ENCODE results near the gene ITPK1. TPM values are rescaled to one million over a fixed set of nuclear protein-coding genes. Genes with fewer than 3 reads are reported as not detected.

ITPK1 gene
- total RNA-seq, 1 donor from 2014 or later = 32.8 TPM

DNA sequence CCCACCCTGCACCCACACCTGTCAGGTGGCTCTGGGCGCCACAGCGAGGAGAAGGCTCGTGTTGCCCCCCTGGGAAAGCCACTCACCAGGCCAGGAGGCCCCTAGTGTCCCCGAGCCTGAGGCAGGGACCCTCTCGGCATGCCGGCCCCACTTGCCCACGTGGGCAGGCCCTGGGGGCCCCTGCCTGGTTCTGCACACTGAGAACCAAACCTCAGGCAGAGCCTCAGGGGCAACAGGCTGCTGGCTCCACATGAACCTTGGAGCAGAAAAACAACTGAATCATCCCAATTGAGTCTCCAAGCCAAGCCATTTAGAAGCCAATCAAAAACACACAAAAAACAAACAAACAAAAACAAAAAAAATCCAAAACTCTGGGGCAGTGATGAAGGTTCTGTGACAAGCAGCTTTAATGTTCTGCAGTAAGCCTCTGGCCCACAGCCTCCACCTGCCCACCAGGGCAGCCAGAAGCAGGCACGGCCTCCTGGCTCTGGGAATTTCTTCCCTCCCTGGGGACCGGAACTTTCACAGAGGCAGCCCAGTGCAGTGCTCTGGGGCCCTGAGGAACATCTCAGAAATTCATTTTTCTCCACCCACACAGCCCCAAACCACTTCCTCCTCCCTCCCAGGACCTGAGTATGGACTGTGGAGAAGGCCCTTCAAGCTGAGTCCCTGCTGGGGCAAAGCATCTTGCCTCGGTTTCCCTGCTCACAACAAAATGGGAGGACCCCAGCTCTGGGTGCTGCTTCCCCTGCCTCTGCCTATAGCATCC is 102.6 kb downstream of the ITPK1 start:
- Mint-ChIP-seq H3K9me3 (ENCODE audit: unreplicated experiment) (no peaks in the 10 kb centered on the region), H3K27me3 (ENCODE audit: unreplicated experiment) (no peaks in the 10 kb centered on the region), H3K36me3 (ENCODE audit: unreplicated experiment) (no peaks in the 10 kb centered on the region), H3K4me3 (ENCODE audit: unreplicated experiment) (no peak overlapping the region), H3K27ac (ENCODE audit: unreplicated experiment) (peak overlapping the region; percentile 36), H3K4me1 (ENCODE audit: unreplicated experiment) (peaks cover 50% of the 10 kb centered on the region)
- no peak for DNase-seq (ENCODE audit: extremely low spot score, unreplicated experiment)
- TF ChIP-seq, protein P1, sequence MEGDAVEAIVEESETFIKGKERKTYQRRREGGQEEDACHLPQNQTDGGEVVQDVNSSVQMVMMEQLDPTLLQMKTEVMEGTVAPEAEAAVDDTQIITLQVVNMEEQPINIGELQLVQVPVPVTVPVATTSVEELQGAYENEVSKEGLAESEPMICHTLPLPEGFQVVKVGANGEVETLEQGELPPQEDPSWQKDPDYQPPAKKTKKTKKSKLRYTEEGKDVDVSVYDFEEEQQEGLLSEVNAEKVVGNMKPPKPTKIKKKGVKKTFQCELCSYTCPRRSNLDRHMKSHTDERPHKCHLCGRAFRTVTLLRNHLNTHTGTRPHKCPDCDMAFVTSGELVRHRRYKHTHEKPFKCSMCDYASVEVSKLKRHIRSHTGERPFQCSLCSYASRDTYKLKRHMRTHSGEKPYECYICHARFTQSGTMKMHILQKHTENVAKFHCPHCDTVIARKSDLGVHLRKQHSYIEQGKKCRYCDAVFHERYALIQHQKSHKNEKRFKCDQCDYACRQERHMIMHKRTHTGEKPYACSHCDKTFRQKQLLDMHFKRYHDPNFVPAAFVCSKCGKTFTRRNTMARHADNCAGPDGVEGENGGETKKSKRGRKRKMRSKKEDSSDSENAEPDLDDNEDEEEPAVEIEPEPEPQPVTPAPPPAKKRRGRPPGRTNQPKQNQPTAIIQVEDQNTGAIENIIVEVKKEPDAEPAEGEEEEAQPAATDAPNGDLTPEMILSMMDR (IDR thresholded peaks at IDR 0.05) = no peak

DNA sequence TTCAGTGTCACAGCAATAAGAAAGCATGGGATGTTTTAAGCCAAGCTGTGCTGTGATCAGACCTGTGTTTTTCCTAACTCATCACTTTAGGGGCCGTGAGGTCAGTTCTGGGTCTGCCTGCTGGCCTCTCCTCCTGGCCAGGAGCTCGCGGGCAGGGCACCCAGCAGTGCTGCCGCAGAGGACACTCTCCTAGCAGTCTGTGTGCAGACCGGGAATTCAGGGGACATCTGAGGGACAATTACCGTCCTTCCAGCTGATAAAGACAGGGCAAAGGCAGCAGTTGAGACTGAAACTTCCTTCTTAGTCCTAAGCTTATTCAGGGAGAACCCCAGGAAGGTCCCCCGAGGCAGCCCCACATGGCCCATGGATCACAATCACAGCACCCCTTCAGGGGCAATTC is 103.2 kb downstream of the ITPK1 start:
- no peak overlapping the region for H3K4me3 Mint-ChIP-seq (ENCODE audit: unreplicated experiment)
- TF ChIP-seq, protein P1 (IDR thresholded peaks at IDR 0.05) = no peak
- no peak overlapping the region for H3K27ac Mint-ChIP-seq (ENCODE audit: unreplicated experiment)
- H3K9me3 Mint-ChIP-seq (ENCODE audit: unreplicated experiment) = no peaks in the 10 kb centered on the region
- no peaks in the 10 kb centered on the region for H3K36me3 Mint-ChIP-seq (ENCODE audit: unreplicated experiment)
- peaks cover 53% of the 10 kb centered on the region for H3K4me1 Mint-ChIP-seq (ENCODE audit: unreplicated experiment)
- no peak for DNase-seq (ENCODE audit: extremely low spot score, unreplicated experiment)
- H3K27me3 Mint-ChIP-seq (ENCODE audit: unreplicated experiment) = no peaks in the 10 kb centered on the region

DNA sequence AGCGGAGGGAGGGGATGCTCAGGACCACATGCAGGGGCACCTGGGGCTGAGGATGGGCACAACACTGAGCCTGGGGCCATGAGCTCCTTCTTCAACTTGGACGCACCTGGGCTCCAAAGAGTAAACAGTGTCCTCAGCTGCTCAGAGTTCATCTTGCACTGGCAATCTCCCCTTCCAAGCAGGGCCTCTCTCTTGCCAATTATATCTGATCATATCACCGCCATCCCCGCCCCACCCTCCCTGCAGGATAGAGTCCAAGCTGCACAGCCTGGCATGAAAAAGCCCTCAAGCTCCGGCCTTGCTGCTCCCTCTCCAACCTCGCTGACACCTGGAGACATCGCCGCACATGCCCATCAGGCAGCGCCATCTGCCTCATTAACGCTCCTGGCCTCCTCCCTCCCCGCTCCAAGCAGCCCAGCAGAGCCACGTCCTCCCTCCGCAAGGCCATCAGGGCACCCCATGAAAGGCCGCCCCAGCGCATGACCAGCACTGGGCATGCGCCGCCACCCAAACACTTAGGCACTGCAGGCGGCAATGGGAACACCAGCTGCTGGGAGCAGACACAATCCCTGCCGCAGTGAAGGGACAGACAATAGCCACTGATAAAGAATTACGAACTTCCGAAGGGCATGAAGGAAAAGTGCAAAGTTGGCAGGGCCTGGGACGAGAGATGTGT is 103.9 kb downstream of the ITPK1 start:
- no peaks in the 10 kb centered on the region for H3K27me3 Mint-ChIP-seq (ENCODE audit: unreplicated experiment)
- no peak overlapping the region for H3K27ac Mint-ChIP-seq (ENCODE audit: unreplicated experiment)
- DNase-seq (ENCODE audit: extremely low spot score, unreplicated experiment) = no peak
- H3K4me3 Mint-ChIP-seq (ENCODE audit: unreplicated experiment) = no peak overlapping the region
- no peaks in the 10 kb centered on the region for H3K36me3 Mint-ChIP-seq (ENCODE audit: unreplicated experiment)
- TF ChIP-seq, protein P1 (IDR thresholded peaks at IDR 0.05) = no peak
- no peaks in the 10 kb centered on the region for H3K9me3 Mint-ChIP-seq (ENCODE audit: unreplicated experiment)
- peaks cover 55% of the 10 kb centered on the region for H3K4me1 Mint-ChIP-seq (ENCODE audit: unreplicated experiment)

DNA sequence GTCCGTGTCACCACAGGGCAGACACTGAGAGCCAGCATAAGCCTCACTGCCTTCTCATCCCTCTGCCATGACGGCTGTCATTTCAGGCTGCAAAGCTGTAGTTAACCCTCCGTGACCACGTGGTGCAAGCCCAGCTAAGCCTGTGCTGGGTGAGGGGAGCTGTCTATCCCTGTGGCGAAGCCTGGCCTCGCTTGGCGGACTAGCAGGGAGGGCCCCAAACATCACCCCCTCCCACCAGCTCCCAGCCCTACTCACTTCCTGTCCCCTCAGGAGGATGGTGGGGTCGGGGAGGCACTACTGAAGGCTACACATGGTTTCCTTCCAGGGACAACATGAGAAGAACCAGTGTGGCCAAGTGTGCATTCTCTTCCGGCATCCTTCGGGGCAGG is 104.6 kb downstream of the ITPK1 start:
- DNase-seq (ENCODE audit: extremely low spot score, unreplicated experiment) = no peak
- Mint-ChIP-seq H3K27me3 (ENCODE audit: unreplicated experiment) (no peaks in the 10 kb centered on the region), H3K4me3 (ENCODE audit: unreplicated experiment) (no peak overlapping the region), H3K4me1 (ENCODE audit: unreplicated experiment) (peaks cover 62% of the 10 kb centered on the region), H3K36me3 (ENCODE audit: unreplicated experiment) (no peaks in the 10 kb centered on the region), H3K27ac (ENCODE audit: unreplicated experiment) (no peak overlapping the region), H3K9me3 (ENCODE audit: unreplicated experiment) (no peaks in the 10 kb centered on the region)
- TF ChIP-seq, protein P1 (IDR thresholded peaks at IDR 0.05) = no peak

DNA sequence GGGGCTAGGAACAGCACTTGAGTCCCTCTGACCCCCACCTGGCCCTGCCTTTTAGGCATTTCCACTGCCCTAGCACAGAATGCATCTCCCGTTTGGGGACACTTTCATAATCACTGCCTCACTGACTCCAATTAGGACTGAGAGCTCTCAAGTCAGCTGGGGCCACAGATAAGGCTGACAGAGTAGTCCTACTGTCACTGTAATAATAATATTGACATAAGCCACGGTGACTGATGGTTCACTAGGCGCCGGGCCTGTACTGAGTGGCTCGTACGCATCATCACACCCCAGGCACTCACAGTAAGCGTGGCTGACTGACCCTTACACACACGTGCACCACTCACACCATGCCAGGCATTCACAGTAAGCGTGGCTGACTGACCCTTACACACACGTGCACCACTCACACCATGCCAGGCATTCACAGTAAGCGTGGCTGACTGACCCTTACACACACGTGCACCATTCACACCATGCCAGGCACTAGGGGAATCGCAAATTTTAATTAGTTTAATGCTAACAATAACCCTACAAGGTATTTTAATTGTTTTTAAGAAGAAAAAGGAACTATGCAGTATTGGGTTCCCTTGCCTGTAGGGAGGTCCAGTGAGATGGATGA is 105.1 kb downstream of the ITPK1 start:
- H3K4me1 Mint-ChIP-seq (ENCODE audit: unreplicated experiment) = peaks cover 66% of the 10 kb centered on the region
- no peaks in the 10 kb centered on the region for H3K36me3 Mint-ChIP-seq (ENCODE audit: unreplicated experiment)
- no peak overlapping the region for H3K27ac Mint-ChIP-seq (ENCODE audit: unreplicated experiment)
- H3K27me3 Mint-ChIP-seq (ENCODE audit: unreplicated experiment) = no peaks in the 10 kb centered on the region
- H3K9me3 Mint-ChIP-seq (ENCODE audit: unreplicated experiment) = no peaks in the 10 kb centered on the region
- TF ChIP-seq, protein P1 (IDR thresholded peaks at IDR 0.05) = no peak
- no peak overlapping the region for H3K4me3 Mint-ChIP-seq (ENCODE audit: unreplicated experiment)
- DNase-seq (ENCODE audit: extremely low spot score, unreplicated experiment) = no peak
